Non-pigmented ciliary epithelial cell (primary cell): ENCODE data around the gene MAST4.
A peak's percentile ranks its signal among the peaks of the same experiment; 100 is the strongest.

Source experiments
- DNase-seq: peaks from one replicate; pipeline ENCODE4 v3.0.0-alpha.2; 2010; ENCODE audit warnings: low read depth

MAST4 gene

DNA sequence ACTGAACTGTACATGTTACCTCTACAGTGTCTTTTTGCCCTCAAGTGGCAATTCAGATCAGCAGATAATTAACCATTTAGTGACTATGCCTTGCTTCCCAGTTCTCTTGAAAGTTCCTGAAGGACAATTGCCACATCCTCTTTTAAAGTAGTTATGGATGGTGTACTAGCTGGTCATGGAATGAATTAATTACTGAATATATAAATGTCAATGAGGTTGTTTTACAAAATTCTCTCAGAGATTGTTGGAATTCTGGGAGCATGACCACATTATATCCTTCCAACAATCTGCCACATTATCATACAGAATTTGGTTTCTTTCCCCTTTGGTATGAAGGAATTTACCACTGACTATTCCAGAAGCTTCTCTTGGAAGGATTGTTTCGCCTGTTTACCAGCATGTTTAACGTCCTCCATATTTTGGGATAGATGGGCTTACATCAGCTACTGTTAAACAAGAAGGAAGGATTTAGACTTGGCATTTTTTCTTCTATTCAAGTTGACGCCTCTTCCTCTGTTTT is 424.0 kb downstream of the MAST4 start:
- DNase-seq = no peak

DNA sequence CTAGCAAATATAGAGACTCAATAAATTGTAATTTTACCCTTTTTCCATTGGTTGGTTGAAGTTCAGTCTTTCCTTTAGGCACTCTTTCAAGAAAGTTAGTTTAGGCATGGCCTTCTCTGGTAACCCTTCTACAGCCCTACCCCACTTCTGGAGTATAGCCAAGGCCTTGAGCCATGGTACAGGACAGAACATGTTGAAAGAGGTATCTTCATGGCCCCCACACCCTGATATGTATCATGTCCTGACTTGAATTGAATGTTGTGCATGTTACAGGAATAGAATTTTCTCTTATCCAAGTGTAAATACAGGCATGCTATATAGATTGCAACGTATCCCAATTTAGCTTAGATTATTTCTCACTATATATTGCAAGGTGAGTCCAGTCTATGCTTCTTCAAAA is 424.8 kb downstream of the MAST4 start:
- no peak for DNase-seq

GRCh38 chr5:67021521-67021920 is 425.3 kb downstream of the MAST4 start:
- no peak for DNase-seq

DNA sequence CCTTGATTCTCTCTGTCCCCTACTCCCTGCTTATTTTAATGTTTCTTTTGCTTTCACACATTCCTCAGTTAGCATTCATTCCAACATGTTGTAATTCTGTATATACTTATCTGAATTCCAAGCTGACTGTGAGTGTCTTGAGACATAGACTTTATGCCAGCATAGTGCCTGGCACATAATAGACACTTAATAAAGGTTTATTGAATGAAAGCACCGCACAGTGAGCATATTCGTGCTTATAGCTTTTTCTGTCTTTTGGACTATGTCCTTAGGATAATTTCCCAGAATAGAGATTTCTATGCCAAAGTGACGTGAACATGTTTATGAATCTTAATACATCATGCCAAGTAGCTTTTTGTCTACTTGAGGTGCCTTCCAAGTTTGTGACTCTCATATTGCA is 425.8 kb downstream of the MAST4 start:
- DNase-seq = no peak

DNA sequence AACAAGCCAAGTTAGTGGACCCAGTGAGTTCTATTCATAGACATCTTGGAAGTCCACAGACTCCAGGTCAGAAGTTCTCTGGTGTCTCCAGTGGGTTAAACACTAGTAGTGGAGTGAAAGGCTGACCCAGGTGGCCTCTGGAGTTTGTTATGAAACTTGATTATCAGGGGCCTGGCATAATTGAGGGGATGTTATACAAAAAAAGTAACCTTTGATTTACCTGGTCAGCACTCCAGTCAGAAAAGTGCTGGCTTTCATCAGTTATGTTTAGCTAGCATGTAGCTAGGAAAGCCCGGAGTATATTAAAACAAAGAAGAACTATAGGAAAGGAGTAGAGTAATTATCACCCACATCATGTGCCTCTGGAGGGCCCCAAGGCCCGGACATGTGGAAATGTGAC is 429.3 kb downstream of the MAST4 start:
- no peak for DNase-seq

DNA sequence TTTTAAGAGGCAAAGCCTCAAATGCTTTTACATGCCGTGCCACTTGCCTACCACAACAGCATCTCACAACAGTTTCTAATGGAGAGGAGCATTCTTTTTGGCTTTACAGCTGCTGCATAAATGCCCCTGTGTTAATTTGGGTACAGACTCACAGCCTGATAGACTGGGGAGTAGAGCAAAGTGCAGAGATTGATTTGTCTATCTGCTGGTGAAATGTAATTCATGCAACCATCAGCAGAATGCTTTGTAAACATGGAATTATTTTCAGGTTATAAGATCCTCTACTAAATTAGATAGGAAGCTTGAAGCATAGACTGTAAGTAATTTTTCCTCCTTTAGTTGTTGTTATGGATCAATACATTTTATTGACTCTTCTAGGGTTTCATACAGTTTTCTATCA is 430.1 kb downstream of the MAST4 start:
- DNase-seq = no peak

DNA sequence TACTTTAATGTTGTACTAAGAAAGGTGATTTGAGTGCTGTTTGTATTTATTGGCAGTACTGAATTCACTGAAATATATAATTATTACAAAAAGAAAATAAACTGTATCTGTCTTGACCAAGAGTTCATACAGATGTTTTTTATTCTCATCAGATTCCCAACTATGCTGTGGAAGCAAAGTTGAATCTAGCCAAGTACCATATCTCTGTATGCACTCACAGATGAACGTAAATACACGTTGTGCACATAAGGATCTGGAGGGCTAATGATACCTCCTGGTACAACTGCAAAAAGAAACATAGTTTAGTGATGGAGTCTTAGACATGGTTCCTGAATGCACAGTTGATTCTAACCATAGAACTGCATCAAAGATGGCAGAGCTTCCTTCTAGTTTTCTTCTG is 431.0 kb downstream of the MAST4 start:
- DNase-seq = no peak

GRCh38 chr5:67028371-67028770 is 432.2 kb downstream of the MAST4 start:
- DNase-seq = no peak

GRCh38 chr5:67028941-67029340 is 432.7 kb downstream of the MAST4 start:
- no peak for DNase-seq

GRCh38 chr5:67029481-67029880 is 433.3 kb downstream of the MAST4 start:
- no peak for DNase-seq

DNA sequence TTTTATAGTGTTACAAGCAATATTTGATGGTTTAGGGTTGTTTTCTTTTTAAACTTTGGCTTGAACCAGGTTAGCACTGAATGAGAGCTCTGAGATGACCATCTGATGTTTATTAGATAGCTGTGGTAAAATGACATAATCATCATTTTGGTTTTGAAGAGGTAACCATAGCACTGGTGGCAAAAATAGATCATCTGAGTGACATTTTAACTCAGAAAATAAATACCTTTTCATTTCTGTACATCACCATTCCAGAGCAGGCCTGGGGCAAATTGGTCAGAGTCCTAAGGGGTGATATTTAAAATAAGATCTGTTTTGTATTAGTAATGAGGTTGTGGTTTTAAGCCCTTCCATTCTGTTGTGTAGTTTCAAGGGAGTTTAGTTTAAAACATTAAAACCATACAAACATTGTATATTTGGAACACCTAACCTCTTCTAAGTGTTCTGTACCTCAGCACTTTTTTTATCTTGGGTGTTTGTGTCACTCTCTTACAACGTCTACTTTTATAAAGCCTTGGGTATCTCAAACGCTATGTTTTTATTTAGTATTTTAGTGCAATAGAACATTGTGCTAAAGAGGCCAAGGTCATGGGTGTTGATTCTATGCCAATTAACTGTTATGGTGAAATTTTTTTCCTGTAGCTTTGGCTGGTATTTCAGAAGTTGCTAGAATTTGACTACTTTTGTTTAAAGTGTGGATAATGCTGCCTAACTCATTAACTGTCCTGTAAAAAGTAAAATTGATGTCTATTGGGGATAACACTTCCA is 434.3 kb downstream of the MAST4 start:
- no peak for DNase-seq

- no peak for DNase-seq
Observed at GRCh38 chr5:67031057-67031443, 434.9 kb downstream of the MAST4 start.

DNA sequence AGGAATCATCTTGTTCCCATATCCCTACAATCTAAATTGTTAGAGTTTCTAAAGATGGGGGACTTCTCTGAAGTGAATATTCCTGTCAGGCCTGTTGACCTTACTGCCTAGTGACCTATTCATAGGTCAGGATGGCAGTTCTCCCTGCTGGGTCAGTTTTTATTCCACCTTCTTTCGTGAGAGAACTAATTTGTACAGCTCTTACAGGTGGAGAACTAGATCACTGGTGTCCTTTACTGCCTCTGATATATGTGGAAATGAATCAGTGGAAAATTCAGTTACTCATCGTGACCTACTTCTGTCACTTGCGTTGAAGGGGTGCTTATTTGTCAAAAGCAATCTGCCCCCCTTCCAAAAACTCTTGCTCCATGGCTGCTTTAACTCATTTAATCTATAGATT is 435.5 kb downstream of the MAST4 start:
- DNase-seq = no peak

GRCh38 chr5:67032921-67033664 is 436.9 kb downstream of the MAST4 start:
- no peak for DNase-seq

- no peak for DNase-seq
Observed at GRCh38 chr5:67033880-67034651, 437.9 kb downstream of the MAST4 start.

DNA sequence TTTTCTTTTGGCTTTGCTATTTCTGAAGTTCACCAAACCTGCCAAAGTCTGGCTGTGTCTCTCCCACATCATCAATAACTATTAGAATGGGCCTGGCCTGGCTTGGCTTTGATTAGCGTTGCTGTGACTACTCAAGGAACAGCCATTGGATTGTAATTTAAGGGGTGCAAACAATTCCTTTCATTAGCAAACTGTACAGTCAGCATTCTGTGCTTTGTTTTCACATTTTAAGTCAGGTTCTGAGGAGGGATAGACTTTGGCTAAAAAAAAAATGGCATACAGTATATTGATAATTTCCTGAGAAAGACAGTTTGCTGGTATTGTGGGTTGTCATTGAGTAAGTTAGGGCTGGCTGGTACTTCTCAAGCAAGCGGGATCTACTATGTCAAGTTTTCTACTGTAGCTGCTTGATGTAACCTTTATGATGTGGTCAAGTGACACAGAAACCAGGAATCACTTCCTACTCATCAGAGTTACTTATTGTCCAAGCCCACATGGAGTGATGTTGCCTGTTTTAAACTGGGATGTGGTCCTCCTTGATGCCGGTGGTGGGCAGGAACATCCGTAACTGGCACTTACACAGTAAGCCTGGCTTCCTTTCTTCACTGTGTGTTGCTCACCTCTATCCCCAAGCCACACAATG is 439.0 kb downstream of the MAST4 start:
- no peak for DNase-seq

DNA sequence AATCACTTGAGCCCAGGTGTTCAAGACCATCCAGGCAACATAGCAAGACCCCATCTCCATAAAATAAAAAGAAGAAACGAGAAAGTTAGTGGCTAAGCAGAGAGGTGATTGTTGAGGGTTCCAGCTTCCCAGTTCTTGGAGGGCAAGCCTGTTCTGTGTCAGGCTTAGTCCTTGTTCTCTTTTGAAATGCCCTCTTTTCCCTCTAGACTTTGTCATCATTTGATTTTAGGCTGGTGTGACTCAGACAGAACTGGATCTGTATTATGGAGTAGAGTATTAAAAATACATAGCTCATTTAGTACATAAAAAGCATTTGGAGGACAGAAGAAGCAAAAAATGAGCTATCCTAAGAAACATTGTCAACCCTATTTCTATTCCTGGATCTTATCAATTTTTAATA is 441.0 kb downstream of the MAST4 start:
- DNase-seq = no peak

DNA sequence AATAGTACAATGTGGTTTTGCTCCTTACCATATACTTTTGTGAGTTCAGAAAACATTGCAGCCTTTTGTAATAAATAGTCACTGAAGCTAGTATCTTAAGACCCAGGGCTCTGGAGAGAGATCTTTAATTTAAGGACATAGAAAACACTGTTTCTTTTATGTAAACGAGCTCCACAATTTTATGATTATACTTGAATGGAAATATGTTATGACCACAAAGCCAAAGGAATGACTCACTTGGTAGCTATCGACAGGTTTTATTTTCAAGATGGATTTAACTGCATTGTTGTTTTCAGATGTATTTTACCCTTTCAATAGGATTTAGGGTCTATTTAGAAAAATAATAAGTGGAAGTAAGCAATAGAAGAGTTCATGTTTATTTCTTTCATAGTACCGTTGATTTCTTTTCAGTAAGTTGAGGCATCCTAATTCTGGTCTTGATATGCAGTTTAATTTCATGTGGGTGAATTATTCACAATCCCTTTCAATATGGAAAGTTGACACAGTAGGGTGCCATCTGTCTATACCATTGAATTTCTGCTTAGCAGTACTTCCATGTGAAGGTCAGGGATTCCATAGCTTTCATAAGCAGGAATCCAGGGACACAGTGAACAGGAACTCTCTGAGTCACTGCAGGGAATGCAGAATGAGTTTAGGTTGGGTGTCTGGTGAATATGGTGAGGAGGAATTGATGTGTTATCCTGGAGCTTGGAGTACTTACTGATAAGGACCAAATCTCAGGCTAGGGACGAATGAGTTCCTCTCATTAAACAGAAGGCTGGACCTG is 442.8 kb downstream of the MAST4 start:
- DNase-seq = peak; percentile 72

GRCh38 chr5:67042176-67043003 is 446.2 kb downstream of the MAST4 start:
- no peak for DNase-seq

- DNase-seq = no peak
Observed at GRCh38 chr5:67043796-67044511, 447.8 kb downstream of the MAST4 start.
